GM21825 (cell line): ENCODE results near the gene CMBL.
"Not testable (repeated sequence)": the region's sequence is repeated elsewhere in the genome, so short reads cannot be mapped to it uniquely, and the experiment has no call there.

Experiments used
- ATAC-seq: cut with Tn5 transposase; IDR thresholded peaks from one replicate; pipeline ENCODE4 v1.9.1; 2021; ENCODE audit warnings: mild to moderate bottlenecking, moderate library complexity; ENCODE audit not compliant: unreplicated experiment

Gene CMBL

GRCh38 chr5:10286862-10287227 is 20.9 kb downstream of the CMBL start:
- ATAC-seq = no peak

DNA sequence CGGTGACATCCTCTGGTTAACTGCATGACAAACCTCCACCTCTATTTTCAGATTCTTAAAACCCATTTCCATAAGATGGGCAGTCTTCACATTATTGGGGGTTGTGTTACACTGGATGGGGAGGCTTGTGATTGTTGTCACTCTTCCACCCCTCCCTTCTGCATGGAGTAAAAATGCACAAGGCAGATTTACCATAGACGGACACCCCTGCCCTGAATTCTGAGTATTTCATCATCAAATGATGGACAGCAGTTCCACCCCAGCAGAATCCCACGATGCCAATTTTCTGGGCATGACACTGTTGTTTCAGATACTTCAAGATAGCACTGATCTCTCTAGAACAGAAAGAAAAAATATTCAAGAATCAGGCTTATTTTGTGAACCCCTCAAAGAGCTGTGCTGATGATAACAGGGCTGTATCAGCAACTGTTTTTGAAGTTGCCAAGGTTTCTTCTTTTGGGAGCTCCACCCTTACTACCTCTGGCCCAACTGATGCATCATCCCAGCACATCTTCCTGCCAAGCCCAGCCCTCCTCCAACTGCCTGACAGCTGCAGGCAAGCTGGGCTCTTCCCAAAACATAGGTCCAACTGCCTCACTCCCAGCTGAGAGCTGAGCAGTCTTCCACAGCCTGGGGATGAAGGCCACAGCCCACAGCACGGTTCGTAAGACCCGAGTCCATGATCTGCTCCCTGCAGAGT is 21.4 kb downstream of the CMBL start:
- ATAC-seq = no peak

GRCh38 chr5:10285362-10285761 is 22.3 kb downstream of the CMBL start:
- ATAC-seq = not testable (repeated sequence)

DNA sequence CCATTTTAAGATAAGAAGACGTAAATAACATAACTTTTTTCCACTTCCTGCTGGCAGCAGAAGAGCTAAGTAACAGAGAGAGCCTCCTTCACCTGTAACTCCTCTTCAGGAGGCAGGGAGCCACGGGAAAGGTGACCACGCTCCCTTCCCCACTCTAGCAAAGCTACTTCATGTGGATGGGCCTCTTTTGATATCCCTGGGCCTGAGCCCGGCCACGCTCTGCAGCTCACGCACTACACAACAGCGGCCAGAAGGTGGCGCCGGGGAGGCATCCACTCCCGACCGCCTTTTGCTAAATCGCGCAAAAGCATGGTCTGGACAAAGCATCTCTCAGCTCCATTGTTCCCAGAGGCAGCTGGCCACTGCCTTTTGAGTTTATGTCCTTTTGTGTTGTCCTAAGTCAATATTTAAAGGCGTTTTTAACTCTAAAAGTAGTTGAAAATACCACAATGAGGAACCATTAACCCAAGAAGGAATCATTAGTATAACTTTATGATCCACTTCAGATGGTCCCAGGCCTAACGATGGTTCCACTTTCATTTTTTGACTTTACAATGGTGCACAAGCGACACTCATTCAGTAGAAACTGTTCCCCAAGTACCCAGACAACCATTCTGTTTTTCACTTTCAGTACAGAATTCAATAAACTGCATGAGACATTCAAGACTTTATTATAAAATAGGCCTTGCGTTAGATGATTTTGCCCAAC is 23.6 kb downstream of the CMBL start:
- ATAC-seq = peak; percentile 96

- no peak for ATAC-seq
These were observed 27.6 kb downstream of the CMBL start for GRCh38 chr5:10279925-10280720.

GRCh38 chr5:10279328-10279727 is 28.4 kb downstream of the CMBL start:
- ATAC-seq = no peak

GRCh38 chr5:10278658-10279279 is 28.9 kb downstream of the CMBL start:
- no peak for ATAC-seq

DNA sequence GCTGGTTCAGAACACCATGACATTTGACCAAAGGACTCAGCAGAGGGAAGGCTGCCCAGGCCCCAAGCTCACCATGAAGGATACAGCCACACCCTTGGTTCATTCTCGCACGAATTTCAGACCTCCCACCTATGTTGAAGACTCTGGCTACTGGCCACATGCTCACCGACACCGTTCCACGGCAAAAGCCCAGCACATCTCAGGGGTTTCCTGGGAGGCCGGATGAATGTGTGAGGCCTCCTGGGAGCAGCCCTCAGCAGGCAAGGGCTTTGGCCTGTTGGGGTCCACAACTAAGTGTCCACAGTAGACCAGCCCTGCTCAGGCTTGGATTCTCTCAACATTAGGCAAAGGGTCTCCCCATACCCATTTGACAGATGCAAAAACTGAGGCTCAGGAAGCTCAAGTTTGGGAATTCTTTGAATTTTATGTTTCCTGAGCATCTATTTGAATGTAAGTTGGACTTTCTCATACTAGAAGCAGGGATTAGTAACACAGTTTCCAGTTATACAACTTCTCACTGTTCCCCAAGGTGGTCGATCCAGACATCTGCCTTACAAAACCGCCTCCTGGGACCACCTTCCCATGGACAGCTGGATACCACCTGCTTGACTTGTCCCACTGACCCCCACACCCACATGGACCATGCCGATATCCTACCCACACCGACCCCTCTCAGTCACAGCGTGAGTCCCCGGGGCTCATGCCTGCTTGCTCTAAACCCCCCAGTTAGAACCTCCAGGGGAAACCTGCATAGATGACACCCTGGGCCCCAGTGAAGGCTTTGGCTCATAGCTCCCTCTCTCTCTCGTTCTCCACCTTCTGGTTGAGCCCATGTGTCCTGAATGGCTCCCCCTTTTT is 29.7 kb downstream of the CMBL start:
- ATAC-seq = no peak

GRCh38 chr5:10276691-10277090 is 31.0 kb downstream of the CMBL start:
- no peak for ATAC-seq

GRCh38 chr5:10275991-10276390 is 31.7 kb downstream of the CMBL start:
- no peak for ATAC-seq

DNA sequence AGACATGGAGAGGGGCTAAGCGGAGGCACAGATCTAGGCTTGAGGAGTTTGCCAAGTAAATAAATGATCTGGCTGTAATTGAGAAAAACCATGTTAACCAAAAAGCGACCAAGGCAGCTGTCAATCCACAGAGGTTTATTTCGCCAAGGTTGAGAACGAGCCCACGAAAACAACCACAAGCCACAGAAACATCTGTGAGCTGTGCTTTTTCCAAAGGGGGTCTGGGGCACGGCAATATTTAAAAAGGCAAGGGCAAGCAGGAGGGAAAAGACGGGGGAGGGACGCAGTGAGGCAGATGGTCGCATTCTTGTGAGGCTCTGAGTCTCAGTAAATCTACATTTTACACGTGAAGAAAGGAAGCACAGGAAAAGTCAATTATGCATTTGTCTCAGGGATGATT is 32.2 kb downstream of the CMBL start:
- ATAC-seq = no peak

GRCh38 chr5:10272875-10273209 is 34.9 kb downstream of the CMBL start:
- ATAC-seq = not testable (repeated sequence)

GRCh38 chr5:10272053-10272874 is 35.4 kb downstream of the CMBL start:
- ATAC-seq = no peak

DNA sequence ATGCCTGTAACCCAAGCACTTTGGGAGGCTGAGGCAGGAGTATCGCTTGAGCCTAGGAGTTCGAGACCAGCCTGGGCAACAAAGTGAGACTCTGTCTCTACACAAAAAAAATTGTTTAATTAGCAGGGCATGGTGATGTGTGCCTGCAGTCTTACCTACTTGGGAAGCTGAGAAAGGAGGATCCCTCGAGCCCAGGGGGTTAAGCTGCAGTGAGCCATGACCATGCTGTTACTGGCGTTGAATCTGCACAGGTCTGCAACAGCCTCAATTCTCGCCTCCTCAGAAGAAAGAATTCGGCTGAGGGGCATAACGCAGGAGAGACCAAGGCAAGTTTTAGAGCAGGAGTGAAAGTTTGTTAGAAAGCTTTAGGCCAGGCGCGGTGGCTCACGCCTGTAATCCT is 39.6 kb downstream of the CMBL start:
- no peak for ATAC-seq

GRCh38 chr5:10266839-10267238 is 40.9 kb downstream of the CMBL start:
- no peak for ATAC-seq

- no peak for ATAC-seq
These were observed 41.6 kb downstream of the CMBL start for GRCh38 chr5:10266137-10266536.

DNA sequence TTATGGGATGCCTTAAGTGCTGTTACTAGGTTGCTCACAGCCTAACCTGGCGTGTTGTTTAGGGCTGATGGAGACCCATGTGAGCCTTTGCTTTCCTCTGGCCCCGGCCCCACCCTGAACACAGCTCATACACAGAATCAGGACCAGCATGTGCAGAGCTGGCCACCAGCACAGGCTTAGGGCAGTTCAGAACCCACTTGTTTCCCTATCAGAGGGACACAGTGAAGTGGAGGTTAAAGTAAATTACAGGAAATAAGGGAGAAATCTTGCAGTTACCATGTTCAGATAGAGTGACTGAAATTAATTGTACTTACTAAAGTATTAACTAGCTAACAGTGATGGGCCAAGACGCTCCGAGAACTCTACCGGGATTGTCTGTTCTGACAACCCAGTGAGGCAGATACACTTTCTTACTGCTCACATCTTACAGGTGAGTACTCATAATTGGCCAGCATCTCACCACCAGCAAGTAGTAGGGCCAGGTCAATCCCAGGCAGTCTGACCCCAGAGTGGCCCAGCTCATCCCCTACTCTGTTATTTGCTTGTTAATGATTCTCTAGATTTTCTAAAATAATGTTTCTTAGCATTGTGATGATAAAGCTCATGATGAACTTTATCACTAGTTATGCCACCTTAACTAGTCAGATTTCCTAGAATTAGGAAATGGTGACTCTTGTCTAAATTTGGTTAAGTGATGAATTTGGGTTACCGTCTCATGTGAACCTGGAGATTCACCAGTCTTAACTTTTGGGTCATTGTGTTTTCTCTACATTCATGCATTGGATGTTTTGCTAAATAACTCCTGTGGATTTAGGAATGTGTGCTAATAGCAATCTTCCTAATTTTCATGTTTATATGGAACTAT is 42.2 kb downstream of the CMBL start:
- ATAC-seq = no peak

GRCh38 chr5:10264604-10265003 is 43.1 kb downstream of the CMBL start:
- ATAC-seq = no peak

- no peak for ATAC-seq
These were observed 44.7 kb downstream of the CMBL start for GRCh38 chr5:10262995-10263394.
